ENCODE results near the gene MYO1B.

MYO1B gene

DNA sequence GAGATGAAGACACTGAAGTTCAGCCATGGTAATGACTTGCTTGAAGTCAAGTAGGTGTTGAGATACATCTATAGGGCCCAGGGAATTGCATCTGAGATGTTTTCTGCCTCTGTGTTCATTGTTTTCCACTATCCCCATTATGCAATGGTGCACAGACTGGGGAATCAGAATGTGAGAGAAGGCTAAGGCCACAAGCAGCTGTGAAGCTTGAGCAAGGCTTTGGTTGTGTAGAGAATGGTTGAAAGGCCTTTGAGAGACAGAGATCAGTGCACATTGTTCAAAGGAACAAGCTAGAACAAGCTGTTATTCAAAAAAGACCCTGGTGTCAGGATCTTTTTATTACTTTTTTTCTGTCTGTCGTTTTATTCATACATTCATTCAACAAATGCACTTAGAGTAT is 82.3 kb downstream of the MYO1B start:
- DNase-seq: no peak

DNA sequence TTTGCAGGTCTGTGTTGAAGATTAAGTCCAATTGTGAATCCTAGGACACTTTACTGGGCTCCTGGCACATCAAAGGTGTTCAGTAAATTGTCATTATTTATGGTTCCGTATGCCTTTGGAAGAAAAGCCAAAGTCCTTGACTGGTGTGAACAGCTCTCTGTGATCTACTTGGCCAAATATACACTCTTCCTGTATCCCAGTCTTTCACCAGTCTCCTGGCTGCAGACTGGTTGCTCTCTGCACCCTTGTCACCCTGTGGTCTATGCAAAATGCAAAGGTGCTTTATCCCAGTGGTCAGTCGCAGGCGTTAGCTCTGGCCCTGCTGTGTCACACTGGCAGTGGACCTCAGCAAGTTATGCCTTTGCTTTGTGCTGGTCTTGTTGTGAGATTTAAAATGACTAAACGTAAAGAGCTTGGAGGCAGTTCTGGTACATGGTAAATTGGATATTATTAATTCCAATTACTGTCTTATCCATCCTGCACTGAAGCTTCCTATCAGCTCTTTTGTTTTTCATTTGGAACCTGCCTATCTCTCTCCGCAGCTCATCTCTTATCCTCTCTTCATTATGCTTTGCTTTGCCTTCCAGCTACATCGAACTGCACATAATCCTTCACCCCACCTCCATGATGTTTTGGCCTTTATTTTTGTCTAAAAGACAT is 83.1 kb downstream of the MYO1B start:
- no peak for DNase-seq

DNA sequence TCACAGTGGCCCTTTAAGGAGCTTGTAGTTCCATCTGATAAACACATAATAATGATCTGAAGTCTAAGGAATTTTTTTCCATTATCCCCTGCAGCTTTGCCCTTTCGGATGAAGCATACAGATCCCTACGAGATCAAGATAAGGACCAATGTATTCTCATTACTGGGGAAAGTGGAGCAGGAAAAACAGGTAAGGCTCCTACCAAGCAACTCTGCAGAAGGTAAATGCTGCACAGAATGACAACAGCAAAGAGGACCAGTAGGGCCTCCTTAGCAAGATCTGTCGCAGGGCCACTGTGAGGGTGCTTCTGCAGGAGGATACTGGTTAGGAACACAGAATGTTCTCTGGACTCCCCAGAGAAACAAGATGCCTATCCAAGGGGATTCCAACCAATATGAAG is 84.6 kb downstream of the MYO1B start:
- no peak for DNase-seq

DNA sequence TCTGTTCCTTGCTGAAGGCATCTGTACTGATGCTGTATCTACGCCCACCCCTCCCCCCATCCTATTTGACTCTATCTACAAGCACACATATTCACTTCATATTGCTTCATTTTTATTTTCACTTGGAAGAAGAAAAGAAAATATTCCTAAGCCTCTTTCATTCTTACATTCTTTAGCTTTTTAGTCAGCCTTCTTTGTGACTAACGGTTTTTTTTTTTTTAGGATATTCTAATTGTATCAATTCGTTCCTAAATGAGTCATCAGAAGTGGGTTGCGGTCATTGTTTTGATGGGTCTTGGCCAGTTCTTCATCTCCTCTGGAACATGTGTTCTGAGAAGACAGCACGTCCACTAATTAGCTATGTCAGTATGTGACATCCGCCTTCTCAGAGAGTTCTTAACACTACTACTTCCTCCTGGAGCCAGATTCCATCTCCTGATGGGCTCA is 88.7 kb downstream of the MYO1B start:
- no peak for DNase-seq

DNA sequence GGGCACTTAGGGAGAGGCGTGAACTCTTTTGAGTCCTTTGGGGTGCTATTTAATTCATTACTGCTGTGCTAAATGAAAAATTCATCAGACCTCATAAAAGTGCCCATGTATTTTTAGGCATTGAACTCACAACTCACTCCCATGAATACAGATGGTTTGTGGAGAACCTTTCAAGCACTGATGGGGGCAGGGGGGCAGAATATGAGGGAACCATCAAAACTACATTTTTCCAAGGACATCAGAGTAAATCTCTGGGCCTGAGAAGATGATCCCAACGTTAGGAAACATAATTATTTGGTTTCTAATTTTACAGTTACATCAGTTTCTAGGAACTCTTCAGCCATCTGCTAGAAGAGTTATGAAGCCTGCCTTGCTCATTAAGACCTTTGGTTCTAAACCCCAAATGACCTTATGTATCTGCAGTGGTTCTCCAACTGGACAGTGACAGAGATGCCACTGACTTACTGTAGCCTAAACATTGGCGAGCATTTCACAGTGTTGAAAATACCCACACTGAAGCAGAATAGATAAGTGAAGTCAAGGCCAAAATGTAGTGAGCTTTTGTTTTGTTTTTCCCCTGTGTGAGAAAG is 90.8 kb downstream of the MYO1B start:
- no peak for DNase-seq

DNA sequence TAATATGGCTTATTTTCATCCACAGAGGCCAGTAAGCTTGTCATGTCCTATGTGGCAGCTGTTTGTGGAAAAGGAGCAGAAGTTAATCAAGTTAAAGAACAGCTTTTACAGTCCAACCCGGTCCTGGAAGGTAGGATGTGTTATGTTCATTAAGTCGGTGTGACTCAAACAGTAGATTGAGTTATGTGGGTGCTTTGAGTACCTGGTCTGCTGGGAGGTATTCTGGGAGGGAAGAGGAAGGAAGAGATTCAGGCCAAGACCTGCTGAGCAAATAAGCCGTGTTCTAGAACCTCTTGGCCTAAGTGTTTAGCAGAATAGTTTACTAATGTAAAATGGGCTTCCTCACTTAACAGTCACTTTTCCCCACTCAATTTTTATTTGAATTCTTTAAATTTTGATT is 96.2 kb downstream of the MYO1B start:
- no peak for DNase-seq

DNA sequence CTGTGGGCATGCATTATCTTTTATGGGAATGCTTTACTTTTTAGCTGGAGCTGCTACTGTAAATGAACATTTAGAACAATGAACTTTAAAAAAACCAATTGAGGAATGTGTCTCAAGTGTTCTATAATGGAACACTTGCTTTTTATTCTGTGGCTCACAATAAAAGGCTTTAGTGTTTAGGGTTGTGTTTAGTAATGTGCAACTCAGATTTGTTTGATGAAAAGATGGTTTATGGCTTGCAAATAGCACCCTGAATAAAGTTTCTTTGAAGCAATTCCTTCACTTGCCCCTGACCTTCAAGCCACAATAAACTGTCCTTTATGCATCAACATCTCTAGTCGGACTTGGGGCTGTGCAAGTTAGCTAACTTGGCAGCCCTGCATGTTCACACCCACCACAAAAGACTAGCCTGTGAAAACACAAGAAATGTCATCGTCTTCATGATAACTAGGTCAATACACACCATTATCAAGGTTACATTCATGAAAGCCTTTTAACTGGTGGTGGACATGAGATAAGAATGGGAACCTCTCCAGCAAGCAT is 98.7 kb downstream of the MYO1B start:
- no peak for DNase-seq

DNA sequence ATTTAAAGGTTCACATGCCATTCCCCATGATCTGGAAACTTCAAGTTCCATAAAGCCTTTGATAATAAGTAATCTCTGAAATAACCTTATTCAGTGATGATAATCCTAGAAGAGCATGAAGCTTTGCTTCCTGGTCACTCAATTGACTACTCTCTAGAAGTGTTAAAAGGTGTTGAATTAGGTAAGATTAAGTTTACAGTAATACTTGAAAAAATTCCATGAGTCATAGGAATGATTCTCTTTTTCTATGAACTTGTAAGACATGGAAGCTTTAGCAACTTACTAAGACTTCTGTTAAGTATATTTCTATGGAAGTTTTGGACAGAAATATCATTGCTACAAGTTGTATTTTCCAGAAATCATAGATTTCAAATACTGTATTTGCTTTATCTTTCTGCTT is 100.6 kb downstream of the MYO1B start:
- DNase-seq: no peak

DNA sequence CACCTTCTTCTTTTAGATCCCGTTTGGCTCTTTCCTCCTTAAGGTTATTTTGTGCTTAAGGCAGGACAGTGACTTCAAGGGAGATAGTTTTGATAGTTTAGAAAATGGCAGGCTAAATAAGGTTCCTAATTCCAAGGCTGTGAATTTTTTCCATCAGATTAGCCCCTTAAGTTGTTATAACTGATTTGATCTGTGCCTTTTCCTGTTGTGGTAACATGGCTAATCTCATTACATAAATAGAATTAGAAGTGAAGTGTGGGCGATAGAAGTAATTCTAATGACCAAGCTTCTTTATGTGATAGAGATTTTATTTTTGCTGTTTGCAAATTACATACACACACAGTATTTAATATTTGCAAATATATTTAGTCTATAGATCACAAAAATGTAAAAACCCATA is 102.0 kb downstream of the MYO1B start:
- DNase-seq: no peak

DNA sequence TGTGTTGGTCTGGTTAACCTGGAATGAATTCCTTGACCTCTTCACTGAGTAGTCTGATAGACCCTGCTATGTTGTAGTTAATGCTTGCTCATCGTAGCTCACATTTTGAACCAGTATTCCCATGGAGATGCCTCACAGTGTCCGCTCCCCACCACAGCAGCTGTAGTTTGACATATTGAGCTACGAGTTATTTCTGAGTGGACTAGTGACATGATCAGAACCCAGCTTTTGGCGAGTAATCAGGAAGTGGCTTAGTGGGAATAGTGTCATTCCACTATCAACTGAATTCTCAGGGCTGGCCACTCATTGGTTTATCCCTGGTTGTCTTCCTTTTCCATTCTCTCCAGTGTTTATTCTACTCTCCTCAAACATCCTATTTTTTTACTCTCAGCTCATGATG is 102.7 kb downstream of the MYO1B start:
- DNase-seq: no peak

DNA sequence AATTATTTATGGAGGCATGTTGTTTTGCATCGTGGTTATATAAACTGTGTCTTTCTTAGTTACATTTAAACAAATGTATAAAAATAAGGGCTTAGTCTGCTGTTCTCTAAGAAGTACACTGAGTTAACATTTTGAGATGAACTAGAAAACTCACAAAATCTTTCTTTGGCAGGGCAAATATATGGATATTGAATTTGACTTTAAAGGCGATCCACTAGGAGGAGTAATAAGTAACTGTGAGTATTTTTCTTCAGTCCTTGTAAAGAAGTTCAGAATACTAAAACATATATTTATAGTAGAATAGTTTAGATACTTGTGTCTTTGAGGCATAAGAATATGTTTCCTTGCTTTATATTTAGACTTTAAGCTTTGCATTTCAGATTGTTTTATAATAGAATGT is 104.8 kb downstream of the MYO1B start:
- no peak for DNase-seq

DNA sequence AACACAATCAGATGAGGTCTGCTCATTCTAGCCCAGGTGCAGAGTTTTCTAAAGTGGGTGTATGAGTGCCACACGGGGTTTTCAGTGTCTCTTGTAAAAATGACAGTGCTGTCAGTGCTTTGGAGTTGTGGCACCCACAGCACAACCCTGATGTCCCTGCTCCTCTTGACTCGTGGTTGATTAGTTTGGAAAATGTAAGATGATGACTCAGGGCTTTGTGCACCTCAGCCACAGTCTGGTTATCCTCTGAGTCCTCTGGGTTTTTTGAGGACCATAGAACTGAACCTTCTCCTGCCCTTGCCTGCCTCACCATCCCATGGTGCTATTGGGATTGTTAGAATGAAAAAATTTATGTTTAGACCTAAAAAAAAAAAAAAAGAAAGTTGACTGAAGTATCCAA is 105.6 kb downstream of the MYO1B start:
- DNase-seq: no peak

DNA sequence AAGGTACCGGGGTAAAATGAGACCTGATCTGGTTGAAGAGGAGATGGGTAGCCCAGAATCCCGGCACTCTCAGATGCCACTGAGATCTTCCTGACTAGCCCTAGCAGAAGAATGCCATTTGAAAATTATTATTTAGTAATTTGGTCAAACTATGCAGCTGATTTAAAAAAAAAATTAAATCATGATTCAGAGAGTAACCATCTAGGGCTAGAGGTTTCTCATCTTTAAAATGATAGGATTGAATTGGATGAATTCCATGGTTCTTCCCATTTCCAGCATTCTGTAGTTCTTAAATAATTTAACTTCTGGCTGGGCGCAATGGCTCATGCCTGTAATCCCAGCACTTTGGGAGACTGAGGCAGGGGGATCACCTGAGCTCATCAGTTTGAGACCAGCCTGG is 106.1 kb downstream of the MYO1B start:
- no peak for DNase-seq

DNA sequence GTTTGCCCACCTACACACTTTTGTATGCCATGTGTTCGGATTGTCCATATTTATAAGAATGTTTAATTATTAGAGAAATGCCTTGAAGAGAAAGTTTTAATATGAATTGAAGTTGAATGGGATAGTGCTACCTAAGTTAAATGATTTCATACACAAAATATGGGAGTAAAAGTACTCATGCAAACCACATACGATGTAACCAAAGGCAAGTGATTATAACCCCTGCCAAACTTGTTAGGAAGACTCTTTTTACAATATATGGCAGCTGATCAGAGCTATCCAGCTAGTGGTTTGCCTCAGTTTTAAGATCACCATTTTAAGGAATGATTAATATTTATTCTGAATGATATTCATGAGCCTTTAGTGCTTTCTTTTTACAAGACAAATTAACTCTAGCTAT is 106.7 kb downstream of the MYO1B start:
- DNase-seq: no peak

DNA sequence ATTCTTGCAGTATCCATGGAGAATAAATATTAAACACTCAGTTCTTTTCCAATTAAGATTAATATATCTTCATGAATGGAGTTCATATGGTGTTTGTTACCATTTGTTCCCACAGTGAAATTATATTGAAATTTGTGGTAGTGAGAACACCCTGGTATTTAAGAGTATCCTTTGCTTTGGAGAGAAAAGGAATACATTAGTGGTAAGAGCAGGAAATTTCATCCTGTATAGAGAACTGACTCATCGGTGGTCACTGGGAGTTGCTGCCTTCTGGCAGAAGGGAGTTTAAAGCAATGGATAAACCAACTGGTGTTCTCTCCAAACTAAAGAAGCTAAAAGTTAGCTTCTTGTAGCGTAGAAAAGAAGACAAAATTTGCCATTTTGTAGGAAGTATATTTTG is 107.3 kb downstream of the MYO1B start:
- DNase-seq: no peak

DNA sequence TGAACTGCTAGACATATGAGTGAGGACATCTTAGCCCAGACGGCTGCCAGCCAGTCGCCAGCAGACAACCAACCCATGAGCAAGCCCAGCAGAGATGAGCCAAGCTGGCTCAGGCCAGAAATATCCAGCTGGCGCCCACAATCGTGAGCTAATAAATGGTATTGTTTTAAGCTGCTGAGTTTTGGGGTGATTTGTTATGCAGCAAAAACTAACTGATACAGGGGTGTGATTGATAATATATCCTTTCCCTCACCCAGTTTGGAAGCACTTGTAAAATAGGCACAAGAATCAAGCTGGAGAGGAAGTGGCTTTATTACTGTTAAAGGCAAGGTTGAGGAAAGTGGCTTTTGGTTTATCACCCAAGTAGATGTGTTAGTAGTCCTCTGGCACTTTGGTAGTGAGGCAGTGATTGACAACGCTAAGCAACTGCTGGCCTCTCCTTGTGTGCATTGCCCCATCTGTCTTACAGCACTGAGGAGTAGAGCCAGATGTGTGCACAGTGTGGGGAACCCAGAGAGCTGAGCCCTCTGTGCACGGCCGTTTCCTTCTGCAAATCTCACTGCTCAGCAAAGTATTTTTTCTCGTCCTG is 110.1 kb downstream of the MYO1B start:
- DNase-seq: no peak

DNA sequence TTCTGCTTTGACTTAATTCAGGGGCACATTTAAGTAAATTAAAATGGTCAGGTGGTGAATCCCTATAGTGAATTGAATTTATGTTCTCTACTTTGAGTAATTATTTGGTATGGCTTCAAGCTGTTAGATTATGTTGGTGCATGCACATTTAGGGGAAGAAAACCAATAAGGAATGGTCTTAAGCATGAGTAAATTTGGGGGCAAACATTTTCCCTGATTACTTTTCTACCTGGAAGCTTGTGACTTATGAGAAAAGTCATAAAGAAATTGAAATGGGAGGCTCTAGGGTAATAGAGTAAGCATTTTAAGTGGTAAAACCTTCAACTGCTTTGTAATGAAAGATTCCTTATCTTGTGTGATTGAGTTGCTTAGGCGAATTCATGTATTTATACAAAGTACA is 112.5 kb downstream of the MYO1B start:
- no peak for DNase-seq

DNA sequence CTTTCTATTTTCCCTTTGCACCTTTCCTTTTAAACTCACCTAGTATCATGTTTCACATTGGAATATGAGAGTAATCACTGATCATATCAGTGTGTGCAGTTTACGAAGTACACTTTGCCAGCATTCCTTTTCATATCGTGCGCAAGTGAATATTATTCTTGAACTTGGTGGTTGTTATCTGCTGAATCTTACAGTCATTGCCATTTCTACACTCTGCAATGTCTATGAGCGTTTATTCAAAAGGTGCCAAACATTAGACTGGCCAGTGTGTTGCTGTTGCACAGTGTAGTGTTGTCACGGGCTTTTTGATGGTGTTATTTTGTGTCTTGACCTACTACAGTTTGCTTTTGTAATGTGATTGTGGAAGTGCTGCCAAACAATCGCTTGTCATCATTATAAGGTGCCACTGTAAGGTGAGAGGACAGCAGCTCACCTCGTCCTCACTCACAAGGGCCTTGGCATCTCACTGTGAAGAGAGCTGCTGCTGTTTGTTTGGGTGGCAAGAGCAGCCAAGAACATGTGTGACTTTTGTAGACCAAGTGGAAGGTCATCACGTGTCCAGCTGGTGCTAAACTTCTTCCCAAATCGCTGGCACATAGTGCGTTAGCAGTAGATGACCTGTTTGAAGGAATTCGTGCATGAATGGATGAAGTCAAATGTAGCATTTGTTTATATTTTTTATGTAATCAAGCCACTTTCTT is 113.3 kb downstream of the MYO1B start:
- DNase-seq: no peak

DNA sequence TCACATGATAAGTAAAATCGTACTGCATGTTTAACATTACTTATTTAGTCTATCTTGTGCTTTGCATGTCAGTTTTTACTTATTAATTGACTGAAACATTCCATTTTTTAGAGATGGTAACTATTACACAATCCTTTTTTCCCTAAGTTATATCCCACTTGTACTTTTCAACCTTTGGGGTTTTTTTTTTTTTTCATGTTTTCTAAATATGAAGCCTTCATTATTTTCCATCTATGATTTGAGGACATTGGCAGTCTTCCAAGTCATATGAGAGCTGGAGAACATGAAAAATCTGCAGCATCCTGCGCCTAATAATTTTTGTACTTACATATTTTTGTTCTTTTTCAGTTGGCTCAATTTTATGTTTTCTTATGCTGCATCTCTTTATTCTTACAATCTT is 113.9 kb downstream of the MYO1B start:
- DNase-seq: no peak

DNA sequence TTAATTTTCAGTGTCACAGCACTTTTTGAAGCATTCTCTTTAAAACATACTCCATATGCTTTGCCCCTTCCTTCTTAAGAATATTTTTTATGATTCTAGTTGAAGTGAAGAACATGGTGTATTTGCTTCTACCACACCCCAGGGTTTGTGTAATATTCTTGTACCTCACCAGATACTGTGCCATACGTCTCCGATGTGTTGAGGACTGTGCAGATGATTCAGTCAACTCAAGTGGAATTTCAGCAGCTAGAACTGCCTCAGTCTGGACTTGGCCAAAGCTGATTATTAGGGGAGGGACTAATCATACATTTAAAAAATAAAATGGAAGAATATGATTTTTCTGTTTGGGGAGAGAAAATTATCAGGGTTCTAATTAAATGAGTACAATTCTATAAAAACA is 115.7 kb downstream of the MYO1B start:
- no peak for DNase-seq

DNA sequence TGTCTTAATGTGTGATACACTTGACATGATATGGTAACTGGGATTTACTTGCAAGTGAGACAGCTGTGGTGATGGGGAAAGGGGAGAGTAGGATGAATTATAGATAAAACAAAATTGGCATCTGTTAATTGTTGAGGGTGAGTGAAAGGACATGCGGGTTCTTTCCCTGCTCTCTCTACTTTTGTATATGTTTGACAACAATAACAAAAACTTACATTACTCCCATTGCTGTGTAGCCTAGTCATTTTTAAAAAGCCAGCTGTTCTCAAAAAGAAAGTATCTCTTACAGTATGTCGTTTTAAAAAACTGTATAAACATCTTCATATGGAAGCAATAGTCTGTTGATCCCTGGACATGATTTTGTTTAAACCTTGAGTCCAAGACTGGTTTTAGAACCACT is 117.6 kb downstream of the MYO1B start:
- DNase-seq: no peak

DNA sequence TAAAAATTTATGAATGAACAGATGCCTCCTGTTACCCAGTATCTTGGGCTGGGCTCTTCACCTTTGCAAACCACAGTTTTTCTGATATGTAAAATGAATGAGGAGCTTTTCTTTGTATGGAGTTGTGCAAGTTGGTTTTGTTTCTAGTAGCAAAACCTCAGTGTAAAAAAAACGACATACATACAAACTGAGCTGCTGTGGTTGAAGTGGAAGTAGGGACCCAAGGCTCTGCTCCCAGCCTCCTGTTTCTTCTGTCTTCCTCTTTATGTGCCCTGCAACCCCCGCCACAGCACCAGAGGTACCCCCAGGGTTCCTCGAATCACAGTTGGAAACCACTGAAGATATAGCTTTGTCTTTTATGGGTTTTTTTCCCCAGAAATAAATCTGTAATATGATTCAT is 118.1 kb downstream of the MYO1B start:
- no peak for DNase-seq

DNA sequence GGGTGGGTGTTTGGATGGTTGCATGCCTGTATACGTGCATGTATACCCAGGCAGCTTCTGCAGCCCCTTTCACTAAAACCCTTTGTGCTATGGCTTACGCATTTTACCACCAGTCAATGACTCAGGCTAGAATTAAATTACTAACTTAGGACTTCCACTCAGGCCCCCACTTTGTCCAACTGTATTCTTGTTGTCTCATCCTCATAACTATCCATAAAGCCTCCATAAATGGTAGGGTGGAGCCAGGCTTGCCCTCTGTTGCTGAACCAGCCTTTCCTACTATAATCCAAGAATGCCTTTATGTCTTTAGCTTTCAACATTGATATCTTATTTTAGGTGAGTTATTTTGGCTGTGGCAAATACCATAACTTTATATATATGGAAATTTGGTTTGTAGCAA is 119.9 kb downstream of the MYO1B start:
- no peak for DNase-seq

DNA sequence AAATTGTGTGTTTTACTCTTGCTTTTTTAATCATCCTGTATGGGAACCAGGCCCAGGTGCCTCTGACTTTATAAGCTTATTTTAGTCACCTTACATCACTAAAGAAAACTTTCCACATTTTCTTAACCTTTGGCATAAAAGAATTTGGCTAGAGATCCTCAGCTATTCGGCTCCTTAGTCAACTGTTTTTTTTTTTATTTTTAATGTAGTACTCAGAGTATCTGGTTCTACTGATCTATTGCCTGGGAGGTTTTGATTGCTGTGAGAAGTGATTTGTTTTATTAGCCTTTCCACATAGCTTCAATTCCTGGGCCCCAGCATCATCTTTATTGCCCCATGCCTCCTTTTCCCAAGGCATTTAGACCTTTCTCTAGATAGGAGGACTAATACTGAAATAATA is 121.0 kb downstream of the MYO1B start:
- DNase-seq: no peak
